HCT116 (cell line): ENCODE measurements around the gene RPTOR.

Experiments used
- CBX3 ChIP-seq: IDR thresholded peaks from 2 replicates; pipeline ENCODE4 v1.6.1; 2012; ENCODE audit warnings: low read depth
- EZH2 ChIP-seq: fragments of 200-600 bp; sonication (generic); IDR thresholded peaks from 2 replicates; pipeline ENCODE4 v1.6.1; 2017; ENCODE audit warnings: antibody characterized with exemption, mixed run types
- JUND ChIP-seq: IDR thresholded peaks from 2 replicates; pipeline ENCODE4 v1.6.1; 2012
- MAX ChIP-seq: IDR thresholded peaks from 2 replicates; pipeline ENCODE4 v1.6.1; 2012
- POLR2A ChIP-seq: IDR thresholded peaks from 2 replicates; pipeline ENCODE4 v1.7.0; 2011; ENCODE audit warnings: borderline replicate concordance; ENCODE audit not compliant: insufficient read depth, insufficient read length; ENCODE audit errors: extremely low read depth
- POLR2AphosphoS5 ChIP-seq: IDR thresholded peaks from 2 replicates; pipeline ENCODE4 v1.6.1; 2011; ENCODE audit warnings: mild to moderate bottlenecking, low read depth, low read length, moderate library complexity
- REST ChIP-seq: IDR thresholded peaks from 2 replicates; pipeline ENCODE4 v1.6.1; 2012; ENCODE audit warnings: low read depth
- SP1 ChIP-seq: IDR thresholded peaks from 2 replicates; pipeline ENCODE4 v1.6.1; 2012; ENCODE audit warnings: low read depth
- TCF7L2 ChIP-seq: IDR thresholded peaks from 2 replicates; pipeline ENCODE4 v1.7.0; 2011; ENCODE audit warnings: borderline replicate concordance, inconsistent platforms; ENCODE audit not compliant: insufficient read depth, insufficient read length; ENCODE audit errors: extremely low read depth
- ZFX ChIP-seq: fragments of 450-650 bp; IDR thresholded peaks from 2 replicates; pipeline ENCODE4 v1.6.1; 2017
- ZNF274 ChIP-seq: fragments of 200-500 bp; sonication (Bioruptor generic); IDR thresholded peaks from 2 replicates; pipeline ENCODE4 v1.6.1; 2014; ENCODE audit warnings: mild to moderate bottlenecking, low read depth, low read length, inconsistent platforms
- TF ChIP-seq, protein P1 (sequence below), 3 experiments: fragments of 200-600 bp in 1 of 3; sonication (generic) in 1 of 3; IDR thresholded peaks in 2 of 3; conservative IDR thresholded peaks in 1 of 3; 2 replicates each; pipeline ENCODE4 v1.5.1; 2012 to 2017; ENCODE audit warnings: low read depth in 2 of 3, low read length in 2 of 3, antibody characterized with exemption in 1 of 3, borderline replicate concordance in 1 of 3, control low read depth in 1 of 3, mild to moderate bottlenecking in 1 of 3, mixed read lengths in 1 of 3, mixed run types in 1 of 3, moderate library complexity in 1 of 3; ENCODE audit not compliant: insufficient read depth in 1 of 3
- TF ChIP-seq, protein P2 (sequence below): IDR thresholded peaks from 2 replicates; pipeline ENCODE4 v1.6.1; 2012

DNA sequence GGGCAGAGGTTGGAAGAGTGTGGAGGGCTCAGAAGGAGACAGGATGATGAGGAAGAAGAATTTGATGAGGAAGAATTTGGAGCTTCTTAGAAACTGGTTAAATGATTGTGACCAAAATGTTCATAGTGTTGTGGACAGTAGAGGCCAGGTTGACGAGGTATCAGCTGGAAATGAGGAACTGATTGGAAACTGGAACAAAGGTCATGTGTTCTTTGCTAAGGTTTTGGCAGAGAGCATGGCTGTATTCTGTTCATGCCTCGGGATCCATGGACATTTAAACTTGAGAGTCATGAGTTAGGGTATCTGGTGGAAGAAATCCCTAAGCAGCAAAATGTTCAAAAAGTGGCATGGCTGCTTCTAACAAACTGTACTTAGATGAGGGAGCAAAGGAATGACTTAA, 466.3 kb downstream of the RPTOR start:
- TF ChIP-seq MAX (no peak), POLR2A (no peak), POLR2AphosphoS5 (no peak), REST (no peak), ZFX (no peak), ZNF274 (no peak), EZH2 (no peak), SP1 (no peak), CBX3 (no peak), JUND (no peak), TCF7L2 (no peak)
- TF ChIP-seq, protein P1, sequence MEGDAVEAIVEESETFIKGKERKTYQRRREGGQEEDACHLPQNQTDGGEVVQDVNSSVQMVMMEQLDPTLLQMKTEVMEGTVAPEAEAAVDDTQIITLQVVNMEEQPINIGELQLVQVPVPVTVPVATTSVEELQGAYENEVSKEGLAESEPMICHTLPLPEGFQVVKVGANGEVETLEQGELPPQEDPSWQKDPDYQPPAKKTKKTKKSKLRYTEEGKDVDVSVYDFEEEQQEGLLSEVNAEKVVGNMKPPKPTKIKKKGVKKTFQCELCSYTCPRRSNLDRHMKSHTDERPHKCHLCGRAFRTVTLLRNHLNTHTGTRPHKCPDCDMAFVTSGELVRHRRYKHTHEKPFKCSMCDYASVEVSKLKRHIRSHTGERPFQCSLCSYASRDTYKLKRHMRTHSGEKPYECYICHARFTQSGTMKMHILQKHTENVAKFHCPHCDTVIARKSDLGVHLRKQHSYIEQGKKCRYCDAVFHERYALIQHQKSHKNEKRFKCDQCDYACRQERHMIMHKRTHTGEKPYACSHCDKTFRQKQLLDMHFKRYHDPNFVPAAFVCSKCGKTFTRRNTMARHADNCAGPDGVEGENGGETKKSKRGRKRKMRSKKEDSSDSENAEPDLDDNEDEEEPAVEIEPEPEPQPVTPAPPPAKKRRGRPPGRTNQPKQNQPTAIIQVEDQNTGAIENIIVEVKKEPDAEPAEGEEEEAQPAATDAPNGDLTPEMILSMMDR (IDR thresholded peaks at IDR 0.05 in 2 of 3, conservative IDR thresholded peaks at IDR 0.05 in 1 of 3; ENCODE audit: borderline replicate concordance in 1 of 3, insufficient read depth in 1 of 3, low read depth in 2 of 3, low read length in 2 of 3): no peak
- TF ChIP-seq, protein P2, sequence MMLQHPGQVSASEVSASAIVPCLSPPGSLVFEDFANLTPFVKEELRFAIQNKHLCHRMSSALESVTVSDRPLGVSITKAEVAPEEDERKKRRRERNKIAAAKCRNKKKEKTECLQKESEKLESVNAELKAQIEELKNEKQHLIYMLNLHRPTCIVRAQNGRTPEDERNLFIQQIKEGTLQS: no peak
